ENCODE data around the gene UGGT1.

GRCh38 chr2:128157644-128158043 lies 66.6 kb downstream of the UGGT1 start:
- TF ChIP-seq CTCF (IDR thresholded peaks at IDR 0.05): no peak
- TF ChIP-seq EP300 (IDR thresholded peaks at IDR 0.05): no peak
- no peak for TF ChIP-seq POLR2AphosphoS5 (IDR thresholded peaks at IDR 0.05)
- no peak for TF ChIP-seq POLR2A (IDR thresholded peaks at IDR 0.05)
